SK-N-SH (cell line): ENCODE results near the gene TMEM198. TPM values are rescaled to one million over a fixed set of nuclear protein-coding genes. Genes with fewer than 3 reads are reported as not detected.

Experiments
- CTCF ChIA-PET: fragments of 300-600, 350-600 bp; formaldehyde crosslinking; extraction: SDS; loops from one replicate; lab custom pipeline; 2021; lab: Yijun Ruan, JAX
- POLR2A ChIA-PET: fragments of 350-600 bp; sonication (Branson Sonifier 250); formaldehyde crosslinking; extraction: SDS; loops from one replicate; lab custom pipeline; 2020; ENCODE audit warnings: antibody characterized with exemption, inconsistent platforms; lab: Yijun Ruan, JAX
- DNase-seq: peaks from one replicate; pipeline ENCODE4 v3.0.0; 2012
- H2AFZ ChIP-seq: fragments of 200-600 bp; sonication (generic); 2 replicates; pipeline ENCODE4 v1.8.1; 2016; ENCODE audit warnings: antibody characterized with exemption, mild to moderate bottlenecking, low read depth
- H3F3A ChIP-seq: fragments of 200-600 bp; sonication (generic); replicated peaks from 2 replicates; pipeline ENCODE3; 2016; ENCODE audit warnings: antibody characterized with exemption, mild to moderate bottlenecking; ENCODE audit not compliant: insufficient read depth
- H3K27ac ChIP-seq, 2 experiments: fragments of 200-500 bp in 1 of 2; fragments of 200-600 bp in 1 of 2; sonication (Bioruptor generic) in 1 of 2; sonication (generic), shearing (Covaris generic) in 1 of 2; 2 replicates each; pipeline versions ENCODE4 v1.5.1 to v1.6.1; 2014 to 2016; ENCODE audit warnings: low read depth in 2 of 2, inconsistent platforms in 1 of 2, low read length in 1 of 2, mild to moderate bottlenecking in 1 of 2, mixed read lengths in 1 of 2
- H3K27me3 ChIP-seq: fragments of 200-600 bp; sonication (generic), shearing (Covaris generic); 2 replicates; pipeline ENCODE4 v1.6.1; 2016; ENCODE audit warnings: mixed run types; ENCODE audit not compliant: insufficient read depth
- H3K36me3 ChIP-seq, 2 experiments: fragments of 200-500 bp in 1 of 2; fragments of 200-600 bp in 1 of 2; sonication (Bioruptor generic) in 1 of 2; sonication (generic) in 1 of 2; replicated peaks in 1 of 2; 2 replicates each; pipeline versions ENCODE3 to v1.5.1; 2014 to 2016; ENCODE audit warnings: low read length in 1 of 2, mild to moderate bottlenecking in 1 of 2; ENCODE audit not compliant: insufficient read depth in 2 of 2, control insufficient read depth in 1 of 2
- H3K4me1 ChIP-seq, 2 experiments: fragments of 200-500 bp in 1 of 2; fragments of 200-600 bp in 1 of 2; sonication (Bioruptor generic) in 1 of 2; sonication (generic), shearing (Covaris generic) in 1 of 2; 2 replicates each; pipeline versions ENCODE4 v1.5.1 to v1.6.1; 2014 to 2016; ENCODE audit warnings: low read depth in 1 of 2, low read length in 1 of 2, mixed run types in 1 of 2; ENCODE audit not compliant: insufficient read depth in 2 of 2, control insufficient read depth in 1 of 2
- H3K4me2 ChIP-seq: fragments of 200-600 bp; sonication (generic), shearing (Covaris generic); 2 replicates; pipeline ENCODE4 v1.6.1; 2017; ENCODE audit warnings: mixed run types
- H3K4me3 ChIP-seq, 2 experiments: fragments of 200-500 bp in 1 of 2; fragments of 200-600 bp in 1 of 2; sonication (Bioruptor generic) in 1 of 2; sonication (generic), shearing (Covaris generic) in 1 of 2; 2 replicates each; pipeline versions ENCODE4 v1.5.1 to v1.8.1; 2014 to 2016; ENCODE audit warnings: low read depth in 2 of 2, inconsistent platforms in 1 of 2, low read length in 1 of 2, mild to moderate bottlenecking in 1 of 2, mixed read lengths in 1 of 2, moderate library complexity in 1 of 2
- H3K79me2 ChIP-seq: fragments of 200-600 bp; sonication (generic); 2 replicates; pipeline ENCODE4 v1.8.1; 2017; ENCODE audit warnings: mild to moderate bottlenecking; ENCODE audit not compliant: insufficient read depth
- H3K9ac ChIP-seq: fragments of 200-600 bp; sonication (generic); 2 replicates; pipeline ENCODE4 v1.6.1; 2017; ENCODE audit warnings: mixed run types
- H3K9me2 ChIP-seq: fragments of 200-600 bp; sonication (generic); 2 replicates; pipeline ENCODE4 v1.6.1; 2017; ENCODE audit warnings: mixed run types
- H3K9me3 ChIP-seq: fragments of 200-600 bp; sonication (generic); 2 replicates; pipeline ENCODE4 v1.6.1; 2017; ENCODE audit warnings: mixed run types, mild to moderate bottlenecking, moderate library complexity
- H4K20me1 ChIP-seq: fragments of 200-600 bp; sonication (generic); 2 replicates; pipeline ENCODE4 v1.6.1; 2017; ENCODE audit warnings: mild to moderate bottlenecking, mixed run types; ENCODE audit not compliant: insufficient read depth
- ELF1 ChIP-seq: IDR thresholded peaks from 2 replicates; pipeline ENCODE4 v1.4.0; 2012
- EZH2phosphoT487 ChIP-seq: fragments of 200-600 bp; sonication (generic); IDR thresholded peaks from 2 replicates; pipeline ENCODE4 v1.6.1; 2017; ENCODE audit warnings: low read depth, mixed run types, mild to moderate bottlenecking, antibody characterized with exemption, moderate library complexity, borderline replicate concordance
- FOSL2 ChIP-seq: IDR thresholded peaks from 2 replicates; pipeline ENCODE4 v1.4.0; 2012; ENCODE audit warnings: low read depth, mild to moderate bottlenecking, moderate library complexity, borderline replicate concordance
- JUND ChIP-seq: IDR thresholded peaks from 2 replicates; pipeline ENCODE4 v1.4.0; 2012
- MXI1 ChIP-seq: IDR thresholded peaks from 2 replicates; pipeline ENCODE4 v1.6.1; 2012; ENCODE audit warnings: mild to moderate bottlenecking, low read depth, low read length, improper control_type of control experiment
- NFIC ChIP-seq: IDR thresholded peaks from 2 replicates; pipeline ENCODE4 v1.4.0; 2012; ENCODE audit warnings: borderline replicate concordance
- POLR2AphosphoS5 ChIP-seq: IDR thresholded peaks from 2 replicates; pipeline ENCODE4 v1.6.1; 2012; ENCODE audit warnings: low read depth, low read length
- RAD21 ChIP-seq: IDR thresholded peaks from 2 replicates; pipeline ENCODE4 v1.6.1; 2012; ENCODE audit warnings: mild to moderate bottlenecking, low read length
- RFX5 ChIP-seq: IDR thresholded peaks from 2 replicates; pipeline ENCODE4 v1.6.1; 2012; ENCODE audit warnings: mild to moderate bottlenecking, improper control_type of control experiment, low read length
- SIN3A ChIP-seq: IDR thresholded peaks from 2 replicates; pipeline ENCODE4 v1.6.1; 2012; ENCODE audit warnings: low read depth, mild to moderate bottlenecking, low read length, moderate library complexity, borderline replicate concordance
- TAF1 ChIP-seq: IDR thresholded peaks from 2 replicates; pipeline ENCODE4 v1.6.1; 2012; ENCODE audit warnings: low read depth, mild to moderate bottlenecking, low read length, moderate library complexity, borderline replicate concordance
- whole genome bisulfite sequencing: methylation state at CpG from one replicate; pipeline ENCODE4 v1.1.6; 2017; ENCODE audit warnings: low lambda C conversion rate; 5-methylcytosine and 5-hydroxymethylcytosine counted together
- polyA plus RNA-seq, 3 experiments: library from polyadenylated mRNA; depleted of rRNA; stranded (reverse); fragments of >200 nt; gene quantifications; 2 replicates each; pipeline ENCODE4 v1.2.3, GENCODE V29; 2012
- TF ChIP-seq, protein P1 (sequence below): fragments of 200-600 bp; sonication (generic); IDR thresholded peaks from 2 replicates; pipeline ENCODE4 v1.6.1; 2017; ENCODE audit warnings: antibody characterized with exemption, mild to moderate bottlenecking, moderate library complexity
- TF ChIP-seq, protein P2 (sequence below): fragments of 150-350 bp; IDR thresholded peaks from 2 replicates; pipeline ENCODE4 v1.6.1; 2017; ENCODE audit warnings: antibody characterized with exemption, low read length, low read depth, borderline replicate concordance
- TF ChIP-seq, protein P3 (sequence below): IDR thresholded peaks from 2 replicates; pipeline ENCODE4 v1.4.0; 2012; ENCODE audit warnings: low read depth
- TF ChIP-seq, protein P4 (sequence below): IDR thresholded peaks from 2 replicates; pipeline ENCODE4 v1.4.0; 2012; ENCODE audit warnings: low read depth, borderline replicate concordance

TMEM198 gene
- polyA plus RNA-seq, 1 of the 3 experiments (the other 2 are of a cell fraction): 4.7 TPM

DNA sequence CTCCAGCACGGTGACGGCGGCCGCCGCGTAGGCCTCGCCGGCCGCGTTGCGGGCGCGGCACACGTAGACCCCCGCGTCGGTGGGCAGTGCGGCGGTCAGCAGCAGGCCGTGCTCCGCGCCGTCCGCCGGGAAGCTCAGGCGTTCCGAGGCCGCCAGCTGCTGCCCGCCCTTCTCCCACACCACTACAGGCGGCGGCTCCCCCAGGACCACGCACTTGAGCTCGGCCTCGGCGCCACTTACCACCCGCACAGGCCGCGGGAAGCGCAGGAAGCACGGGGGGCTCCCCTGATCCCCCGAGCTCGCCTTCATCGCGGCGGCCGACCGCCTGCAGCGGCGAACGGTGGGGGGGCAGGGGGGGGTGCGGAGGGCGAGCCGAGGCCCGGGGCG is 27.1 kb downstream of the TMEM198 start:
- H3F3A ChIP-seq: peaks cover 6% of the 10 kb centered on the region
- DNase-seq: no peak
- H3K36me3 ChIP-seq: peaks cover 8 to 26% of the 10 kb centered on the region in 2 experiments
- H3K4me1 ChIP-seq: peaks cover 3 to 21% of the 10 kb centered on the region in 2 experiments; a peak in 1 of 4 replicates
- H4K20me1 ChIP-seq: no peaks in the 10 kb centered on the region
- peak overlapping the region; percentile 69 for H3K9ac ChIP-seq
- ChIA-PET POLR2A (interaction anchor here (0.6 to 3.8 kb wide), 10 partner anchors 9 to 72 kb away, joined by 3 to 56 read pairs (median 9); partner anchors contain the start of genes CHPF, STK11IP and TMEM198), CTCF (interaction anchor here (0.7 to 5.5 kb wide), 11 partner anchors 9 to 119 kb away, joined by 3 to 48 read pairs (median 6); partner anchors contain the start of gene STK11IP)
- peak overlapping the region; percentile 97; the same call in 1 of the 2 replicates for H2AFZ ChIP-seq
- WGBS: no CpG with 5 or more reads among the region's 55 CpGs
- TF ChIP-seq RAD21 (no peak), MXI1 (no peak), ELF1 (no peak), POLR2AphosphoS5 (no peak), RFX5 (no peak), FOSL2 (no peak), JUND (no peak)
- TF ChIP-seq, protein P1, sequence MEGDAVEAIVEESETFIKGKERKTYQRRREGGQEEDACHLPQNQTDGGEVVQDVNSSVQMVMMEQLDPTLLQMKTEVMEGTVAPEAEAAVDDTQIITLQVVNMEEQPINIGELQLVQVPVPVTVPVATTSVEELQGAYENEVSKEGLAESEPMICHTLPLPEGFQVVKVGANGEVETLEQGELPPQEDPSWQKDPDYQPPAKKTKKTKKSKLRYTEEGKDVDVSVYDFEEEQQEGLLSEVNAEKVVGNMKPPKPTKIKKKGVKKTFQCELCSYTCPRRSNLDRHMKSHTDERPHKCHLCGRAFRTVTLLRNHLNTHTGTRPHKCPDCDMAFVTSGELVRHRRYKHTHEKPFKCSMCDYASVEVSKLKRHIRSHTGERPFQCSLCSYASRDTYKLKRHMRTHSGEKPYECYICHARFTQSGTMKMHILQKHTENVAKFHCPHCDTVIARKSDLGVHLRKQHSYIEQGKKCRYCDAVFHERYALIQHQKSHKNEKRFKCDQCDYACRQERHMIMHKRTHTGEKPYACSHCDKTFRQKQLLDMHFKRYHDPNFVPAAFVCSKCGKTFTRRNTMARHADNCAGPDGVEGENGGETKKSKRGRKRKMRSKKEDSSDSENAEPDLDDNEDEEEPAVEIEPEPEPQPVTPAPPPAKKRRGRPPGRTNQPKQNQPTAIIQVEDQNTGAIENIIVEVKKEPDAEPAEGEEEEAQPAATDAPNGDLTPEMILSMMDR: no peak
- TF ChIP-seq, protein P2, sequence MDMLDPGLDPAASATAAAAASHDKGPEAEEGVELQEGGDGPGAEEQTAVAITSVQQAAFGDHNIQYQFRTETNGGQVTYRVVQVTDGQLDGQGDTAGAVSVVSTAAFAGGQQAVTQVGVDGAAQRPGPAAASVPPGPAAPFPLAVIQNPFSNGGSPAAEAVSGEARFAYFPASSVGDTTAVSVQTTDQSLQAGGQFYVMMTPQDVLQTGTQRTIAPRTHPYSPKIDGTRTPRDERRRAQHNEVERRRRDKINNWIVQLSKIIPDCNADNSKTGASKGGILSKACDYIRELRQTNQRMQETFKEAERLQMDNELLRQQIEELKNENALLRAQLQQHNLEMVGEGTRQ: no peak
- TF ChIP-seq, protein P3, sequence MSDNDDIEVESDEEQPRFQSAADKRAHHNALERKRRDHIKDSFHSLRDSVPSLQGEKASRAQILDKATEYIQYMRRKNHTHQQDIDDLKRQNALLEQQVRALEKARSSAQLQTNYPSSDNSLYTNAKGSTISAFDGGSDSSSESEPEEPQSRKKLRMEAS: no peak; the same call in 1 of the 2 replicates
- no peaks in the 10 kb centered on the region for H3K9me3 ChIP-seq
- H3K9me2 ChIP-seq: no peaks in the 10 kb centered on the region
- H3K27me3 ChIP-seq: no peaks in the 10 kb centered on the region
- peak overlapping the region in 1 of 2 experiments; percentile 76; a peak in 2 of 4 replicates for H3K27ac ChIP-seq
- H3K4me3 ChIP-seq: peak overlapping the region; percentile 65 to 82
- peaks cover 4% of the 10 kb centered on the region; the same call in 1 of the 2 replicates for H3K79me2 ChIP-seq
- H3K4me2 ChIP-seq: peak overlapping the region; percentile 81

DNA sequence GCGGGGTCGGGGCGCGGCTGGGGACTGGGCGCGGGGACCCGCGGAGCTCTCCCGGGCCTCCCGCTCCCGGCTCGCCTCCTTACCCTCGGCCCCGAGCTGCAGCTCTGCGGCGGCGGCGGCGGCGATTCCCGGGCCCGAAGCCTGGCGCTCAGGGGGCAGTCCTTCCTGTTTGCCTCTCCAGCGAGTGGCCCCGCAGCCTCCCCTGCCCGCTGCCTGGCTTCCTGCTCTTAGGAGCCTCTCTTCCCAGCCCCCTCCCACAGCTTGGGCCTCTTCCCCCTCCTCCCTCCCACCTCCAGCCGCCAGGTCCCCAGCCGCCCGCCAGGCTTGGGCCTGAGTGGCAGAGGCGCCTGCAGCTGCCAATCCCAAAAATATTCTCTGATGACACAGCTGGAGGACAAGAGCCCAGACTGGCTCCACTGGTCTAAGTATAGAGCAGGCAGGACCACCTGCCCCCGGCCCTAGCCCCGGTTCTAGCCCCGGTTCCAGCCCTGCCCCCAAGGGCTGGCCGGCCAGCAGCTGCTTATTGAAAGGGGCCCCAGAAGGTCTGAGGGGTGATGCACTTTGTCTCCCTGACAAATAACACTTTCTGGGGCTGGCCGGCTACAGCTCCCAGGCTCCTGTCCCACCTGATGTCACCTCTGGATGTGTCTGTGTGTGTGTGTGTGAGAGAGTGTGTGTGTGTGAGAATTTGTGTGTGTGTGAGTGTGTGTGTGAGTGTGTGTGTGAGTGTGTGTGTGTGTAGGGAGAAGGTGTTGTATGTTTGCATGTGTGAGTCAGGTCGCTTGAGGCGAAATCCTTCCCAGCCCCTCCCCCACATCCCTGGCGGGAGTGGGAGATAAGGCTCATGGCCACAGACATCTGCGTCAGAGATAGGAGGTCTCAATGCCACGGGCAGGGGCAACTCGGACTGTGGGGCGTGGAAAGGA is 27.7 kb downstream of the TMEM198 start, which contains the start of gene OBSL1:
Gene OBSL1, minus strand, starts transcription at position 229 of the 926 bp plus-strand sequence. CDS start 307 bp downstream, outside the sequence.
- CTCF ChIA-PET: interaction anchor here (0.5 to 5.5 kb wide), 11 partner anchors 9 to 118 kb away, joined by 3 to 48 read pairs (median 6); partner anchors contain the start of gene STK11IP
- H3K4me1 ChIP-seq: peaks cover 3 to 21% of the 10 kb centered on the region in 2 experiments; a peak in 1 of 4 replicates
- WGBS: 22% methylated on average over 13 of the region's 42 CpGs
- DNase-seq: peak; percentile 97
- peak within 1 kb of the TSS; percentile 81 for H3K4me2 ChIP-seq
- peak within 1 kb of the TSS; percentile 65 to 82 for H3K4me3 ChIP-seq
- H3K79me2 ChIP-seq: peaks cover 4% of the 10 kb centered on the region; the same call in 1 of the 2 replicates
- H3K9me3 ChIP-seq: no peaks in the 10 kb centered on the region
- H3K36me3 ChIP-seq: peaks cover 6 to 24% of the 10 kb centered on the region in 2 experiments
- peaks cover 6% of the 10 kb centered on the region for H3F3A ChIP-seq
- peak within 1 kb of the TSS; percentile 69 for H3K9ac ChIP-seq
- POLR2A ChIA-PET: interaction anchor here (0.9 to 3.8 kb wide), 9 partner anchors 10 to 71 kb away, joined by 3 to 56 read pairs (median 9); partner anchors contain the start of genes CHPF, STK11IP and TMEM198
- no peaks in the 10 kb centered on the region for H3K9me2 ChIP-seq
- peak within 1 kb of the TSS; percentile 36 to 76 for H3K27ac ChIP-seq
- peak within 1 kb of the TSS; percentile 97 for H2AFZ ChIP-seq
- no peaks in the 10 kb centered on the region for H3K27me3 ChIP-seq
- no peaks in the 10 kb centered on the region for H4K20me1 ChIP-seq
- TF ChIP-seq, protein P1: no peak
- no peak for TF ChIP-seq EZH2phosphoT487
- TF ChIP-seq, protein P3: 0 out of 2 replicates have a peak, but pooled peaks have one; percentile 31
- TF ChIP-seq, protein P4, sequence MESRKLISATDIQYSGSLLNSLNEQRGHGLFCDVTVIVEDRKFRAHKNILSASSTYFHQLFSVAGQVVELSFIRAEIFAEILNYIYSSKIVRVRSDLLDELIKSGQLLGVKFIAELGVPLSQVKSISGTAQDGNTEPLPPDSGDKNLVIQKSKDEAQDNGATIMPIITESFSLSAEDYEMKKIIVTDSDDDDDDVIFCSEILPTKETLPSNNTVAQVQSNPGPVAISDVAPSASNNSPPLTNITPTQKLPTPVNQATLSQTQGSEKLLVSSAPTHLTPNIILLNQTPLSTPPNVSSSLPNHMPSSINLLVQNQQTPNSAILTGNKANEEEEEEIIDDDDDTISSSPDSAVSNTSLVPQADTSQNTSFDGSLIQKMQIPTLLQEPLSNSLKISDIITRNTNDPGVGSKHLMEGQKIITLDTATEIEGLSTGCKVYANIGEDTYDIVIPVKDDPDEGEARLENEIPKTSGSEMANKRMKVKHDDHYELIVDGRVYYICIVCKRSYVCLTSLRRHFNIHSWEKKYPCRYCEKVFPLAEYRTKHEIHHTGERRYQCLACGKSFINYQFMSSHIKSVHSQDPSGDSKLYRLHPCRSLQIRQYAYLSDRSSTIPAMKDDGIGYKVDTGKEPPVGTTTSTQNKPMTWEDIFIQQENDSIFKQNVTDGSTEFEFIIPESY: no peak
- TF ChIP-seq SIN3A: 0 out of 2 replicates have a peak, but pooled peaks have one; percentile 30
- TF ChIP-seq NFIC: 0 out of 2 replicates have a peak, but pooled peaks have one; percentile 7
- peak; percentile 51; the same call in 1 of the 2 replicates for TF ChIP-seq TAF1
- peak; percentile 39; the same call in 1 of the 2 replicates for TF ChIP-seq ELF1
- peak; percentile 40; the same call in 1 of the 2 replicates for TF ChIP-seq POLR2AphosphoS5
